Measurements from ENCODE around the gene UTP14C. TPM values are rescaled to one million over a fixed set of nuclear protein-coding genes. Genes with fewer than 3 reads are reported as not detected.

The UTP14C gene
- total RNA-seq, 1 experiment from 2014 or later, result 9.0 TPM

- H3K4me3 ChIP-seq (replicated peaks in 1 of 2; ENCODE audit: low read depth in 1 of 2, low read length in 2 of 2), result no peak overlapping the region
- TF ChIP-seq JUND (IDR thresholded peaks at IDR 0.05), result no peak
- no peak for TF ChIP-seq SP1 (IDR thresholded peaks at IDR 0.05; ENCODE audit: low read depth)
- no peaks in the 10 kb centered on the region for H3K79me2 ChIP-seq (ENCODE audit: insufficient read depth, low read length)
- ChIA-PET POLR2A (no interaction called here), RAD21 (ENCODE audit: low non-redundant PET in 1 of 2, low total read pairs in 2 of 2, uncharacterized antibody in 2 of 2, unreplicated experiment in 2 of 2) (no interaction called here), CTCF (no interaction called here)
- H3K4me2 ChIP-seq (ENCODE audit: low read length), result no peak overlapping the region
- no peak overlapping the region for H2AFZ ChIP-seq (ENCODE audit: low read depth, low read length, poor library complexity, severe bottlenecking)
- DNase-seq (ENCODE audit: low read depth, low spot score) (no peak), ATAC-seq (no peak)
- no peak overlapping the region for H3K27ac ChIP-seq (ENCODE audit: low read depth, low read length)
- intact Hi-C loops (cut with micrococcal nuclease), result no loop called here
- H3K9me3 ChIP-seq (ENCODE audit: control insufficient read depth in 1 of 2, insufficient read depth in 1 of 2, low read depth in 1 of 2, low read length in 2 of 2), result no peaks in the 10 kb centered on the region
- H3K9me2 ChIP-seq (ENCODE audit: insufficient read depth), result no peaks in the 10 kb centered on the region
- no peaks in the 10 kb centered on the region for H3K27me3 ChIP-seq (ENCODE audit: insufficient read depth, low read length)
- no peaks in the 10 kb centered on the region for H3K4me1 ChIP-seq (ENCODE audit: control insufficient read depth in 1 of 2, insufficient read depth in 2 of 2, low read length in 2 of 2)
- no TSS peak for BruUV-seq (replicated peaks)
- no peak overlapping the region for H3K9ac ChIP-seq (ENCODE audit: low read length)
- no peaks in the 10 kb centered on the region for H3K36me3 ChIP-seq (ENCODE audit: control insufficient read depth in 1 of 2, insufficient read depth in 2 of 2, low read length in 2 of 2)
- H4K20me1 ChIP-seq (ENCODE audit: insufficient read depth), result no peaks in the 10 kb centered on the region
These were observed 47.6 kb upstream of the UTP14C start for GRCh38 chr13:51976890-51977289.

GRCh38 chr13:51977625-51978024 is 46.9 kb upstream of the UTP14C start:
- H3K4me3 ChIP-seq (replicated peaks in 1 of 2; ENCODE audit: low read depth in 1 of 2, low read length in 2 of 2), result no peak overlapping the region
- no peaks in the 10 kb centered on the region for H3K9me2 ChIP-seq (ENCODE audit: insufficient read depth)
- H3K36me3 ChIP-seq (ENCODE audit: control insufficient read depth in 1 of 2, insufficient read depth in 2 of 2, low read length in 2 of 2), result no peaks in the 10 kb centered on the region
- H3K9me3 ChIP-seq (ENCODE audit: control insufficient read depth in 1 of 2, insufficient read depth in 1 of 2, low read depth in 1 of 2, low read length in 2 of 2), result no peaks in the 10 kb centered on the region
- intact Hi-C loops (cut with micrococcal nuclease), result no loop called here
- no peak overlapping the region for H3K9ac ChIP-seq (ENCODE audit: low read length)
- H3K27ac ChIP-seq (ENCODE audit: low read depth, low read length), result no peak overlapping the region
- ATAC-seq, result no peak
- no peak for TF ChIP-seq ZFX (IDR thresholded peaks at IDR 0.05)
- TF ChIP-seq POLR2A (IDR thresholded peaks at IDR 0.05; ENCODE audit: borderline replicate concordance, extremely low read depth, insufficient read depth, insufficient read length), result no peak
- TF ChIP-seq EZH2phosphoT487 (IDR thresholded peaks at IDR 0.05; ENCODE audit: borderline replicate concordance), result no peak
- no peak for TF ChIP-seq ZNF274 (IDR thresholded peaks at IDR 0.05; ENCODE audit: low read depth, low read length)
- TF ChIP-seq ELF1 (IDR thresholded peaks at IDR 0.05; ENCODE audit: borderline replicate concordance, low read depth), result no peak
- no peak for TF ChIP-seq SRF (IDR thresholded peaks at IDR 0.05; ENCODE audit: low read depth)
- no peak for TF ChIP-seq YY1 (IDR thresholded peaks at IDR 0.05; ENCODE audit: extremely low read depth, insufficient replicate concordance, low read depth, low read length)
- no peak for TF ChIP-seq RAD21 (IDR thresholded peaks at IDR 0.05; ENCODE audit: low read depth)
- no peak for TF ChIP-seq JUND (IDR thresholded peaks at IDR 0.05)
- TF ChIP-seq CTCF (IDR thresholded peaks at IDR 0.05 in 2 of 3, conservative IDR thresholded peaks at IDR 0.05 in 1 of 3; ENCODE audit: borderline replicate concordance in 1 of 3, insufficient read depth in 1 of 3, low read depth in 2 of 3, low read length in 2 of 3), result no peak
- no peak for TF ChIP-seq POLR2AphosphoS5 (IDR thresholded peaks at IDR 0.05; ENCODE audit: low read depth, low read length)
- no peak for TF ChIP-seq SIN3A (IDR thresholded peaks at IDR 0.05; ENCODE audit: low read depth)
- RAD21 ChIA-PET (ENCODE audit: low non-redundant PET in 1 of 2, low total read pairs in 2 of 2, uncharacterized antibody in 2 of 2, unreplicated experiment in 2 of 2), result no interaction called here
- no peaks in the 10 kb centered on the region for H4K20me1 ChIP-seq (ENCODE audit: insufficient read depth)
- no peaks in the 10 kb centered on the region for H3K27me3 ChIP-seq (ENCODE audit: insufficient read depth, low read length)
- CTCF ChIA-PET, result no interaction called here
- DNase-seq (ENCODE audit: low read depth, low spot score), result no peak
- no peak overlapping the region for H3K4me2 ChIP-seq (ENCODE audit: low read length)
- no TSS peak for BruUV-seq (replicated peaks)
- H3K4me1 ChIP-seq (ENCODE audit: control insufficient read depth in 1 of 2, insufficient read depth in 2 of 2, low read length in 2 of 2), result no peaks in the 10 kb centered on the region
- H3K79me2 ChIP-seq (ENCODE audit: insufficient read depth, low read length), result no peaks in the 10 kb centered on the region
- POLR2A ChIA-PET, result no interaction called here
- H2AFZ ChIP-seq (ENCODE audit: low read depth, low read length, poor library complexity, severe bottlenecking), result no peak overlapping the region

All from HCT116 (cell line).